Measurements from ENCODE around the gene ADORA3. TPM values are rescaled to one million over a fixed set of nuclear protein-coding genes. Genes with fewer than 3 reads are reported as not detected.

Gene ADORA3
- total RNA-seq, 1 experiment from 2014 or later, result not detected

Other genes starting within 250 kb of the ADORA3 start
- not detected in 2 replicates for gene CHIA, start 212.8 kb downstream of the ADORA3 start, total RNA-seq (2014; rRNA removed; shearing (Covaris generic))
- 0.20 TPM in 1 of 2 replicates, not detected in the other for gene OVGP1, start 75.9 kb downstream of the ADORA3 start, total RNA-seq (2014; rRNA removed; shearing (Covaris generic))
- 53.6 and 62.8 TPM in 2 replicates for gene WDR77, start 54.4 kb downstream of the ADORA3 start, total RNA-seq (2014; rRNA removed; shearing (Covaris generic))
- 707 and 736 TPM in 2 replicates for gene ATP5PB, start 54.2 kb downstream of the ADORA3 start, total RNA-seq (2014; rRNA removed; shearing (Covaris generic))
- 0.24 TPM in 1 of 2 replicates, not detected in the other for gene C1orf162, start 29.6 kb downstream of the ADORA3 start, total RNA-seq (2014; rRNA removed; shearing (Covaris generic))
- gene TMIGD3, start within 50 bp of the ADORA3 start, total RNA-seq (2014; rRNA removed; shearing (Covaris generic)), result not detected in 2 replicates
- 24.5 and 36.4 TPM in 2 replicates for gene RAP1A, start 116.2 kb upstream of the ADORA3 start, total RNA-seq (2014; rRNA removed; shearing (Covaris generic))
- 1.3 and 1.4 TPM in 2 replicates for gene INKA2, start 235.8 kb upstream of the ADORA3 start, total RNA-seq (2014; rRNA removed; shearing (Covaris generic))